Measurements from ENCODE around the gene FUCA1. TPM values are rescaled to one million over a fixed set of nuclear protein-coding genes. Genes with fewer than 3 reads are reported as not detected.

FUCA1 gene
- total RNA-seq, result 100 to 1,000 TPM in 1 of 9 donors, 10 to 100 TPM in 8; 53.6 to 109 (median 74.7) TPM
- polyA plus RNA-seq, result 10 to 100 TPM; 17.9 to 59.0 (median 34.1) TPM
- long read RNA-seq, donor 1, transcript FUCA1-201 (8 exons, 2,047 nt), result major isoform, 13 of 13 reads
- long read RNA-seq, donor 1, partial matches to known transcripts, result 0 of 13 reads
- long read RNA-seq, donor 1, other reads (novel, unspliced or antisense), result 0 of 13 reads
- long read RNA-seq, donor 2, transcript FUCA1-201 (8 exons, 2,047 nt), result major isoform, 16 of 16 reads
- long read RNA-seq, donor 2, partial matches to known transcripts, result 0 of 16 reads
- long read RNA-seq, donor 2, other reads (novel, unspliced or antisense), result 0 of 16 reads
- long read RNA-seq, donor 3, transcript FUCA1-201 (8 exons, 2,047 nt), result major isoform, 13 of 13 reads
- long read RNA-seq, donor 3, partial matches to known transcripts, result 0 of 13 reads
- long read RNA-seq, donor 3, other reads (novel, unspliced or antisense), result 0 of 13 reads
- long read RNA-seq, donor 4, transcript FUCA1-201 (8 exons, 2,047 nt), result major isoform, 85 of 91 reads
- long read RNA-seq, donor 4, partial matches to known transcripts, result 3 of 91 reads
- long read RNA-seq, donor 4, other reads (novel, unspliced or antisense), result 3 of 91 reads
- long read RNA-seq, donor 5, transcript FUCA1-201 (8 exons, 2,047 nt), result major isoform, 264 of 272 reads
- long read RNA-seq, donor 5, partial matches to known transcripts, result 2 of 272 reads
- long read RNA-seq, donor 5, other reads (novel, unspliced or antisense), result 6 of 272 reads
- long read RNA-seq, donor 6, transcript FUCA1-201 (8 exons, 2,047 nt), result major isoform, 59 of 64 reads
- long read RNA-seq, donor 6, partial matches to known transcripts, result 3 of 64 reads
- long read RNA-seq, donor 6, other reads (novel, unspliced or antisense), result 2 of 64 reads
- long read RNA-seq, donor 7, partial matches to known transcripts, result 0 of 1 reads
- long read RNA-seq, donor 7, other reads (novel, unspliced or antisense), result 0 of 1 reads
- long read RNA-seq, donor 8, transcript FUCA1-201 (8 exons, 2,047 nt), result major isoform, 16 of 27 reads
- long read RNA-seq, donor 8, partial matches to known transcripts, result 11 of 27 reads
- long read RNA-seq, donor 8, other reads (novel, unspliced or antisense), result 0 of 27 reads
- long read RNA-seq, donor 9, transcript FUCA1-201 (8 exons, 2,047 nt), result major isoform, 8 of 8 reads
- long read RNA-seq, donor 9, partial matches to known transcripts, result 0 of 8 reads
- long read RNA-seq, donor 9, other reads (novel, unspliced or antisense), result 0 of 8 reads
- long read RNA-seq, donor 10, transcript FUCA1-201 (8 exons, 2,047 nt), result major isoform, 6 of 6 reads
- long read RNA-seq, donor 10, partial matches to known transcripts, result 0 of 6 reads
- long read RNA-seq, donor 10, other reads (novel, unspliced or antisense), result 0 of 6 reads

- intact Hi-C loops (cut with DNase I), result loop anchor here in 1 of 2 donors (10.0 kb wide), 1 partner anchor 63 kb away; the partner anchor contains the start of gene GALE
- 0 to 3% (median 1%) methylated on average over 14 to 71 of the region's 71 CpGs for WGBS, 4 donors
- no peaks in the 10 kb centered on the region for H3K9me3 ChIP-seq (replicated peaks in 1 of 3)
Measured at GRCh38 chr1:23867895-23868556, at the start of gene FUCA1. Gene FUCA1, minus strand, starts transcription at chr1:23868290. Its CDS starts 4 bp downstream, at chr1:23868286.

GRCh38 chr1:23916209-23917131 lies 48.4 kb upstream of the FUCA1 start:
- no peaks in the 10 kb centered on the region for H3K36me3 ChIP-seq (replicated peaks in 1 of 2)
- WGBS, 4 donors, result 44 to 50% (median 47%) methylated on average over 10 to 12 of the region's 12 CpGs
- no peak overlapping the region for H3K27ac ChIP-seq
- no peaks in the 10 kb centered on the region for H3K9me3 ChIP-seq (replicated peaks in 1 of 3)
- H3K27me3 ChIP-seq, result no peaks in the 10 kb centered on the region
- no peak overlapping the region for H3K4me3 ChIP-seq
- intact Hi-C loops (cut with DNase I), result loop anchor here in 1 of 2 donors (10.0 kb wide), 2 partner anchors 102 to 142 kb away; partner anchors contain the start of gene PITHD1
- peaks cover 0 to 7% of the 10 kb centered on the region in 2 donors for H3K4me1 ChIP-seq (replicated peaks in 1 of 2)
- DNase-seq, result peak; percentile 51 to 79 (median 69)
- no peak for TF ChIP-seq POLR2A (IDR thresholded peaks at IDR 0.05)
- TF ChIP-seq CTCF (IDR thresholded peaks at IDR 0.05), result peak; percentile 33 to 66 (median 58)

More at GRCh38 chr1:23867895-23868556, at the start of gene FUCA1:
- peak; percentile 91 to 96 (median 94) for DNase-seq
- H3K4me3 ChIP-seq, result peak within 1 kb of the TSS in 3 of 4 donors; percentile 26 to 98 (median 55)
- TF ChIP-seq POLR2A (IDR thresholded peaks at IDR 0.05), result peak; percentile 45 to 77
- peak; percentile 87 to 96 (median 94) for TF ChIP-seq CTCF (IDR thresholded peaks at IDR 0.05)
- H3K27ac ChIP-seq, result peak within 1 kb of the TSS in 4 of 5 donors; percentile 14 to 87 (median 61)
- no peaks in the 10 kb centered on the region for H3K27me3 ChIP-seq
- H3K4me1 ChIP-seq (replicated peaks in 1 of 2), result peaks cover 8 to 28% of the 10 kb centered on the region in 2 donors
- peaks cover 0 to 16% of the 10 kb centered on the region in 2 donors for H3K36me3 ChIP-seq (replicated peaks in 1 of 2)

- TF ChIP-seq CTCF (IDR thresholded peaks at IDR 0.05), result no peak
- TF ChIP-seq POLR2A (IDR thresholded peaks at IDR 0.05), result no peak
- intact Hi-C loops (cut with DNase I), result loop anchor here in 1 of 2 donors (10.0 kb wide), 2 partner anchors 101 to 141 kb away; partner anchors contain the start of gene PITHD1
- no peaks in the 10 kb centered on the region for H3K36me3 ChIP-seq (replicated peaks in 1 of 2)
- no peak overlapping the region for H3K27ac ChIP-seq
- no peak overlapping the region for H3K4me3 ChIP-seq
- 85 to 96% (median 91%) methylated on average over 5 of the region's 5 CpGs for WGBS, 4 donors
- no peaks in the 10 kb centered on the region for H3K27me3 ChIP-seq
- H3K4me1 ChIP-seq (replicated peaks in 1 of 2), result peaks cover 0 to 7% of the 10 kb centered on the region in 2 donors
- DNase-seq, result no peak
- no peaks in the 10 kb centered on the region for H3K9me3 ChIP-seq (replicated peaks in 1 of 3)
Measured at GRCh38 chr1:23915466-23915865, 47.4 kb upstream of the FUCA1 start.
